Vagina (tissue), 2 donors: Measurements from ENCODE around the gene CORO1A.

Experiments
- POLR2A ChIP-seq, 2 donors: fragments of 450-650 bp; IDR thresholded peaks; one replicate each; pipeline ENCODE4 v1.6.1; 2017; ENCODE audit warnings: antibody characterized with exemption in 2 of 2, mild to moderate bottlenecking in 2 of 2, moderate library complexity in 2 of 2
- TF ChIP-seq, protein P1 (sequence below), 3 experiments: fragments of 450-650 bp in 2 of 3; fragments of 200-600 bp in 1 of 3; sonication (generic) in 1 of 3; IDR thresholded peaks; one replicate each; pipeline ENCODE4 v1.5.1; 2017 to 2019; ENCODE audit warnings: antibody characterized with exemption in 3 of 3, mild to moderate bottlenecking in 2 of 3, moderate library complexity in 2 of 3

DNA sequence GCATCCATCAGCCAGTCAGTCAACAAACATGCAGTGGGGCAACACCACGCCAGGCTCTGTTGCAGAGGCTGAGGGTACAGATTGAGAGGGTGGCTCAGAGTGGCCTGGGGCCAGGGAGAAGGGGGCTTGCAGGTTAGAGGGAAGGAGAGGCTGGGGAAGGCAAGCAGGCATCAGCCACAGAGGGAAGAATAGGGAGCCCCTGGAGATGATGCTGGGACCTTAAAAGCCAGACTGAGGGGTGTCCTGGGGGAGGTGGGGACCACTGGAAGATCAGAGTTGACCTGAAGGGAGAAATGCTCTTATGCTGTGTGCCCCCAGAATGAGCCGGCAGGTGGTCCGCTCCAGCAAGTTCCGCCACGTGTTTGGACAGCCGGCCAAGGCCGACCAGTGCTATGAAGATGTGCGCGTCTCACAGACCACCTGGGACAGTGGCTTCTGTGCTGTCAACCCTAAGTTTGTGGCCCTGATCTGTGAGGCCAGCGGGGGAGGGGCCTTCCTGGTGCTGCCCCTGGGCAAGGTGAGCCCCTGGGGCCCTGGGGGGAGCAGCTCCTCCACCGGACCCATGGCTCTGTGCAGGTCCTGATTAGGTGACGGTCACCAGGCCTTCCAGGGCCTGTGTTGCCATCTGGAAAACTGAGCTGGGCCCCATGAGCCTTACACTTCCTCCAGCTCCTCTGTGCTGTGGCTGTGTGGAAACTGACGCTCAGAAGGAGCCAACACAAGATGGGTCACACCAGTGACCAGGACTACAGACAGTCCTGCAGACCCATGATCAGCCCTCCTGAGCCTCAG is 1.7 kb downstream of the CORO1A start:
- TF ChIP-seq, protein P1, sequence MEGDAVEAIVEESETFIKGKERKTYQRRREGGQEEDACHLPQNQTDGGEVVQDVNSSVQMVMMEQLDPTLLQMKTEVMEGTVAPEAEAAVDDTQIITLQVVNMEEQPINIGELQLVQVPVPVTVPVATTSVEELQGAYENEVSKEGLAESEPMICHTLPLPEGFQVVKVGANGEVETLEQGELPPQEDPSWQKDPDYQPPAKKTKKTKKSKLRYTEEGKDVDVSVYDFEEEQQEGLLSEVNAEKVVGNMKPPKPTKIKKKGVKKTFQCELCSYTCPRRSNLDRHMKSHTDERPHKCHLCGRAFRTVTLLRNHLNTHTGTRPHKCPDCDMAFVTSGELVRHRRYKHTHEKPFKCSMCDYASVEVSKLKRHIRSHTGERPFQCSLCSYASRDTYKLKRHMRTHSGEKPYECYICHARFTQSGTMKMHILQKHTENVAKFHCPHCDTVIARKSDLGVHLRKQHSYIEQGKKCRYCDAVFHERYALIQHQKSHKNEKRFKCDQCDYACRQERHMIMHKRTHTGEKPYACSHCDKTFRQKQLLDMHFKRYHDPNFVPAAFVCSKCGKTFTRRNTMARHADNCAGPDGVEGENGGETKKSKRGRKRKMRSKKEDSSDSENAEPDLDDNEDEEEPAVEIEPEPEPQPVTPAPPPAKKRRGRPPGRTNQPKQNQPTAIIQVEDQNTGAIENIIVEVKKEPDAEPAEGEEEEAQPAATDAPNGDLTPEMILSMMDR (IDR thresholded peaks at IDR 0.05), result no peak
- no peak for TF ChIP-seq POLR2A (IDR thresholded peaks at IDR 0.05)
